ENCODE measurements around the gene PSMB11. TPM values are rescaled to one million over a fixed set of nuclear protein-coding genes. Genes with fewer than 3 reads are reported as not detected.

PSMB11 gene
- total RNA-seq, 1 experiment from 2014 or later: not detected

DNA sequence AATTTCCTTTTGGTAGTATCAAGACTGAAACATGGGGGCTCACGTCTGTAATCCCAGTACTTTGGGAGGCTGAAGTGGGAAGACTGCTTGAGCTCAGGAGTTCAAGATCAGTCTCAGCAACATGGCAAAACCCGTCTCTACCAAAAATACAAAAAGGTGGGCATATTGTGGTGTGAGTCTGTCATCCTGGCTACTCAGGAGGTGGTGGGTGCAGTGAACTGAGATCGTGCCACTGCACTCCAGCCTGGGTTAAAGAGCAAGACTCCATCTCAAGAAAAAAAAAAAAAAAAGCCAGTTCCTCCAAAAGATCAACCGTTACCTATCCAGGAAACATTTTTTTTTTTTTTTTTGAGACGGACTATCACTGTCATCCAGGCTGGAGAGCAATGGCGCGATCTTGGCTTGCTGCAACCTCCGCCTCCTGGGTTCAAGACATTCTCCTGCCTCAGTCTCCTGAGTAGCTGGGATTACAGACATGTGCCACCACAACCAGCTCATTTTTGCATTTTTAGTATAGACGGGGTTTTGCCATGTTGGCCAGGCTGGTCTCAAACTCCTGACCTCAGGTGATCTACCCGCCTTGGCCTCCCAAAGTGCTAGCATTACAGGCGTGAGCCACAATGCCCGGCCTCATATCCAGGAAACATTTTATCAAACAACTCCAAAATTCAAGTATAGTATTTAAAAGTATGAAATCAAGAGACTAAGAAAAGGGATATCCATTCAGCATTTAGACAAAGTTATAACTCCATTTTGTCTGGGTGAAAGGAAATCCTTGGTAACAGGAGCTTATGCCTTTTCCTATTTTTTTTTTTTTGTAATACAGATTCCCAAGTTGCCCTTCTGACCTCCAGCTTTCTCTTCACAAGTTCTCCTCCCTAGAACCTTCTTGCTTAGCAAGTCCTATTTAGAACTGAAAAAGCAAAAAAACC, 49.5 kb downstream of the PSMB11 start:
- no peak overlapping the region for H3K27ac Mint-ChIP-seq (ENCODE audit: unreplicated experiment)
- H3K27me3 ChIP-seq (replicated peaks; ENCODE audit: control insufficient read depth, insufficient read depth, low read length): no peaks in the 10 kb centered on the region
- H3K4me3 ChIP-seq (ENCODE audit: low read depth, low read length): no peak overlapping the region
- peaks cover 57% of the 10 kb centered on the region for H3K36me3 Mint-ChIP-seq (ENCODE audit: insufficient read depth, unreplicated experiment)
- H3K27me3 Mint-ChIP-seq (ENCODE audit: insufficient read depth, unreplicated experiment): no peaks in the 10 kb centered on the region
- DNase-seq: no peak
- POLR2A ChIA-PET: no interaction called here
- H3K36me3 ChIP-seq (ENCODE audit: control insufficient read depth, insufficient read depth, low read length): peaks cover 2% of the 10 kb centered on the region
- H3K9me3 Mint-ChIP-seq (ENCODE audit: unreplicated experiment): no peaks in the 10 kb centered on the region
- no TSS peak for BruUV-seq (replicated peaks)
- peaks cover 3% of the 10 kb centered on the region; the same call in 1 of the 2 replicates for H3K4me1 ChIP-seq
- TF ChIP-seq, protein P1, sequence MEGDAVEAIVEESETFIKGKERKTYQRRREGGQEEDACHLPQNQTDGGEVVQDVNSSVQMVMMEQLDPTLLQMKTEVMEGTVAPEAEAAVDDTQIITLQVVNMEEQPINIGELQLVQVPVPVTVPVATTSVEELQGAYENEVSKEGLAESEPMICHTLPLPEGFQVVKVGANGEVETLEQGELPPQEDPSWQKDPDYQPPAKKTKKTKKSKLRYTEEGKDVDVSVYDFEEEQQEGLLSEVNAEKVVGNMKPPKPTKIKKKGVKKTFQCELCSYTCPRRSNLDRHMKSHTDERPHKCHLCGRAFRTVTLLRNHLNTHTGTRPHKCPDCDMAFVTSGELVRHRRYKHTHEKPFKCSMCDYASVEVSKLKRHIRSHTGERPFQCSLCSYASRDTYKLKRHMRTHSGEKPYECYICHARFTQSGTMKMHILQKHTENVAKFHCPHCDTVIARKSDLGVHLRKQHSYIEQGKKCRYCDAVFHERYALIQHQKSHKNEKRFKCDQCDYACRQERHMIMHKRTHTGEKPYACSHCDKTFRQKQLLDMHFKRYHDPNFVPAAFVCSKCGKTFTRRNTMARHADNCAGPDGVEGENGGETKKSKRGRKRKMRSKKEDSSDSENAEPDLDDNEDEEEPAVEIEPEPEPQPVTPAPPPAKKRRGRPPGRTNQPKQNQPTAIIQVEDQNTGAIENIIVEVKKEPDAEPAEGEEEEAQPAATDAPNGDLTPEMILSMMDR (IDR thresholded peaks at IDR 0.05; ENCODE audit: insufficient read depth in 1 of 2, low read depth in 1 of 2, low read length in 1 of 2, severe bottlenecking in 1 of 2, unreplicated experiment in 1 of 2): no peak
- H3K9me3 ChIP-seq: no peaks in the 10 kb centered on the region
- CTCF ChIA-PET: interaction anchor here (1.2 to 1.7 kb wide), 3 partner anchors 11 to 29 kb away, joined by 3 to 5 read pairs (median 3); no protein-coding TSS in a partner anchor
- peaks cover 1% of the 10 kb centered on the region for H3K4me1 Mint-ChIP-seq (ENCODE audit: low read depth, unreplicated experiment)
- intact Hi-C loops (cut with micrococcal nuclease; ENCODE audit: unreplicated experiment): no loop called here
- H3K4me3 Mint-ChIP-seq (ENCODE audit: unreplicated experiment): no peak overlapping the region

DNA sequence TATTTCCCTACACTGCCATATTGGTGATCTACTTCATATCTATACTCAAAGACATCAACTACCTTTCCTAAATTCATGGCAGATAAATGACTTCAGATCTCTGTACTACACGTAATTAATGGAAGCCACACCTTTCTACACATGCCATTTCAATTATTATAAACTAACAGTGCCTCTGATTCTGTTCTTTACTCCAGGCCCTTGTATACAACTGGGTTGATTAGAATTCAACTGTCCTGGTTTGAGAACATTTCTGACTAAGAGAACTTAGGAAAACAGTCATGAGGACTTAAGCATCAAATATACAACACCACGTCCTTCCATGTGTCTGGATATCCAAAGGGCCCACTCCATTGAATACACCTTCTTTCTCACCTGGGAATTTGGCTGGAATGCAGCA, 51.1 kb downstream of the PSMB11 start:
- H3K4me3 Mint-ChIP-seq (ENCODE audit: unreplicated experiment): no peak overlapping the region
- no TSS peak for BruUV-seq (replicated peaks)
- no peaks in the 10 kb centered on the region for H3K27me3 ChIP-seq (replicated peaks; ENCODE audit: control insufficient read depth, insufficient read depth, low read length)
- H3K36me3 Mint-ChIP-seq (ENCODE audit: insufficient read depth, unreplicated experiment): peaks cover 54% of the 10 kb centered on the region
- CTCF ChIA-PET: interaction anchor here (1.5 kb wide), 1 partner anchor 27 kb away, joined by 3 read pairs; no protein-coding TSS in a partner anchor
- peaks cover 3% of the 10 kb centered on the region; the same call in 1 of the 2 replicates for H3K4me1 ChIP-seq
- TF ChIP-seq, protein P1 (IDR thresholded peaks at IDR 0.05; ENCODE audit: insufficient read depth in 1 of 2, low read depth in 1 of 2, low read length in 1 of 2, severe bottlenecking in 1 of 2, unreplicated experiment in 1 of 2): no peak
- POLR2A ChIA-PET: no interaction called here
- no peak overlapping the region for H3K4me3 ChIP-seq (ENCODE audit: low read depth, low read length)
- H3K9me3 ChIP-seq: no peaks in the 10 kb centered on the region
- peaks cover 10% of the 10 kb centered on the region for H3K4me1 Mint-ChIP-seq (ENCODE audit: low read depth, unreplicated experiment)
- H3K36me3 ChIP-seq (ENCODE audit: control insufficient read depth, insufficient read depth, low read length): peaks cover 2% of the 10 kb centered on the region
- intact Hi-C loops (cut with micrococcal nuclease; ENCODE audit: unreplicated experiment): no loop called here
- H3K27ac Mint-ChIP-seq (ENCODE audit: unreplicated experiment): no peak overlapping the region
- no peak for DNase-seq
- H3K27me3 Mint-ChIP-seq (ENCODE audit: insufficient read depth, unreplicated experiment): no peaks in the 10 kb centered on the region
- H3K9me3 Mint-ChIP-seq (ENCODE audit: unreplicated experiment): no peaks in the 10 kb centered on the region

DNA sequence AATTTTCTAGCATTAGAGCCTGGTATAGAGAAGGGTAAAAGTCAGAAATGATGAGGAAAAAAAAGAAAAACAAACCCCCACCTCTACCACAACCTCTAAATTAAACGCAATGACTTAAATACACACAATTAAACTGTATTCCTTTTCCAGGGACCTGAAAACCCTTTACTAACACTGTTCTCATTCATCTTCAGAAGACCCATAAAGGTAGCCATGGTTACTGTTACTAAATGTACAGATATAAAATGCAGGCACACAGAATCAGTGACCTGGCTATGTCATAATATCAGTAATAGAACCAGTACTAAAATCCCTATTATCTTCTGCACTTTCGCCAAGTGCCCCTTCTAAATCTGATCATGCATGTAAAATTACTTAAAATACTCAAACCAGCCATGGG, 51.5 kb downstream of the PSMB11 start:
- intact Hi-C loops (cut with micrococcal nuclease; ENCODE audit: unreplicated experiment): no loop called here
- Histone ChIP-seq H3K4me1 (peaks cover 3% of the 10 kb centered on the region; the same call in 1 of the 2 replicates), H3K9me3 (no peaks in the 10 kb centered on the region), H3K27me3 (replicated peaks; ENCODE audit: control insufficient read depth, insufficient read depth, low read length) (no peaks in the 10 kb centered on the region), H3K4me3 (ENCODE audit: low read depth, low read length) (peak overlapping the region; percentile 49), H3K36me3 (ENCODE audit: control insufficient read depth, insufficient read depth, low read length) (peaks cover 2% of the 10 kb centered on the region)
- no TSS peak for BruUV-seq (replicated peaks)
- H3K27me3 Mint-ChIP-seq (ENCODE audit: insufficient read depth, unreplicated experiment): no peaks in the 10 kb centered on the region
- no peaks in the 10 kb centered on the region for H3K9me3 Mint-ChIP-seq (ENCODE audit: unreplicated experiment)
- no peak for DNase-seq
- no peak overlapping the region for H3K27ac Mint-ChIP-seq (ENCODE audit: unreplicated experiment)
- peaks cover 10% of the 10 kb centered on the region for H3K4me1 Mint-ChIP-seq (ENCODE audit: low read depth, unreplicated experiment)
- TF ChIP-seq, protein P1 (IDR thresholded peaks at IDR 0.05; ENCODE audit: insufficient read depth in 1 of 2, low read depth in 1 of 2, low read length in 1 of 2, severe bottlenecking in 1 of 2, unreplicated experiment in 1 of 2): no peak
- ChIA-PET POLR2A (no interaction called here), CTCF (interaction anchor here (3.3 kb wide), 1 partner anchor 25 kb away, joined by 110 read pairs; no protein-coding TSS in a partner anchor)
- peaks cover 50% of the 10 kb centered on the region for H3K36me3 Mint-ChIP-seq (ENCODE audit: insufficient read depth, unreplicated experiment)
- no peak overlapping the region for H3K4me3 Mint-ChIP-seq (ENCODE audit: unreplicated experiment)

Other genes with a start within 250 kb of the PSMB11 start
- gene SLC7A7, start 226.8 kb upstream of the PSMB11 start, total RNA-seq (2022): 380 and 443 TPM in 2 replicates
- gene MRPL52, start 212.3 kb upstream of the PSMB11 start, total RNA-seq (2022): 149 TPM in 2 replicates
- 57.2 and 62.9 TPM in 2 replicates for gene MMP14, start 205.6 kb upstream of the PSMB11 start, total RNA-seq (2022)
- gene LRP10, start 170.5 kb upstream of the PSMB11 start, total RNA-seq (2022): 29.6 and 34.0 TPM in 2 replicates
- gene REM2, start 159.0 kb upstream of the PSMB11 start, total RNA-seq (2022): 0.41 and 0.44 TPM in 2 replicates
- gene RBM23, start 123.1 kb upstream of the PSMB11 start, total RNA-seq (2022): 67.0 and 70.0 TPM in 2 replicates
- gene PRMT5, start 112.8 kb upstream of the PSMB11 start, total RNA-seq (2022): 107 and 111 TPM in 2 replicates
- 67.7 and 70.7 TPM in 2 replicates for gene HAUS4, start 85.1 kb upstream of the PSMB11 start, total RNA-seq (2022)
- 184 and 211 TPM in 2 replicates for gene AJUBA, start 59.7 kb upstream of the PSMB11 start, total RNA-seq (2022)
- 7.2 and 7.8 TPM in 2 replicates for gene C14orf93, start 32.1 kb upstream of the PSMB11 start, total RNA-seq (2022)
- 172 and 189 TPM in 2 replicates for gene PSMB5, start 7.3 kb upstream of the PSMB11 start, total RNA-seq (2022)
- 7.9 TPM in 2 replicates for gene CDH24, start 15.3 kb downstream of the PSMB11 start, total RNA-seq (2022)
- 193 and 201 TPM in 2 replicates for gene ACIN1, start 52.9 kb downstream of the PSMB11 start, total RNA-seq (2022)
- gene C14orf119, start 53.3 kb downstream of the PSMB11 start, total RNA-seq (2022): 46.3 and 52.0 TPM in 2 replicates
- not detected in 2 replicates for gene CIROP, start 62.8 kb downstream of the PSMB11 start, total RNA-seq (2022)
- gene CEBPE, start 77.0 kb downstream of the PSMB11 start, total RNA-seq (2022): not detected in 2 replicates
- gene SLC7A8, start 141.4 kb downstream of the PSMB11 start, total RNA-seq (2022): 26.9 and 28.9 TPM in 2 replicates
- gene RNF212B, start 195.7 kb downstream of the PSMB11 start, total RNA-seq (2022): not detected in 2 replicates
- 7.4 and 7.6 TPM in 2 replicates for gene HOMEZ, start 243.9 kb downstream of the PSMB11 start, total RNA-seq (2022)

Measured in Caco-2 (cell line).